Memory B cell (primary cell): ENCODE data around the gene KAT6B.
"Not testable (repeated sequence)": the region's sequence is repeated elsewhere in the genome, so short reads cannot be mapped to it uniquely, and the experiment has no call there.

Experiments used
- ATAC-seq: fragments of 150-1000 bp; cut with Tn5 transposase; 2 replicates; pipeline ENCODE4 v1.10.0; 2021; ENCODE audit warnings: low read depth, mild to moderate bottlenecking, moderate library complexity
- DNase-seq, 2 donors: peaks; one replicate each; pipeline ENCODE4 v3.0.0; 2022; ENCODE audit warnings: low spot score in 2 of 2
- H3K27ac Mint-ChIP-seq: one replicate; pipeline ENCODE4 v1.8.0; 2022; ENCODE audit warnings: mild to moderate bottlenecking, moderate library complexity, mixed read lengths
- H3K27me3 Mint-ChIP-seq: one replicate; pipeline ENCODE4 v1.8.0; 2022; ENCODE audit warnings: mixed read lengths
- H3K36me3 Mint-ChIP-seq: one replicate; pipeline ENCODE4 v1.8.0; 2022; ENCODE audit warnings: mild to moderate bottlenecking, mixed read lengths
- H3K4me1 Mint-ChIP-seq: one replicate; pipeline ENCODE4 v1.8.0; 2022; ENCODE audit warnings: mixed read lengths
- H3K4me3 Mint-ChIP-seq: one replicate; pipeline ENCODE4 v1.8.0; 2022; ENCODE audit warnings: mild to moderate bottlenecking, moderate library complexity, mixed read lengths
- H3K9me3 Mint-ChIP-seq: one replicate; pipeline ENCODE4 v1.8.0; 2022; ENCODE audit warnings: mixed read lengths

KAT6B gene

GRCh38 chr10:74877054-74877453 is 50.7 kb downstream of the KAT6B start:
- not testable (repeated sequence) for H3K27ac Mint-ChIP-seq
- peaks cover 30% of the 10 kb centered on the region for H3K4me1 Mint-ChIP-seq

GRCh38 chr10:74877898-74878297 is 51.5 kb downstream of the KAT6B start:
- Mint-ChIP-seq H3K4me3 (no peak overlapping the region), H3K36me3 (peaks cover 4% of the 10 kb centered on the region), H3K9me3 (no peaks in the 10 kb centered on the region), H3K27ac (no peak overlapping the region), H3K27me3 (no peaks in the 10 kb centered on the region), H3K4me1 (peaks cover 31% of the 10 kb centered on the region)
- DNase-seq (no peak), ATAC-seq (no peak)

More at GRCh38 chr10:74877054-74877453, 50.7 kb downstream of the KAT6B start:
- not testable (repeated sequence) for H3K4me3 Mint-ChIP-seq, ATAC-seq, H3K36me3 Mint-ChIP-seq, DNase-seq, H3K9me3 Mint-ChIP-seq, H3K27me3 Mint-ChIP-seq

GRCh38 chr10:74880041-74880440 is 53.6 kb downstream of the KAT6B start:
- H3K36me3 Mint-ChIP-seq: peaks cover 4% of the 10 kb centered on the region
- H3K9me3 Mint-ChIP-seq: no peaks in the 10 kb centered on the region
- ATAC-seq (no peak), DNase-seq (no peak)
- H3K27ac Mint-ChIP-seq: no peak overlapping the region
- H3K4me3 Mint-ChIP-seq: no peak overlapping the region
- H3K4me1 Mint-ChIP-seq: peaks cover 18% of the 10 kb centered on the region
- no peaks in the 10 kb centered on the region for H3K27me3 Mint-ChIP-seq

- Mint-ChIP-seq H3K27ac (no peak overlapping the region), H3K9me3 (no peaks in the 10 kb centered on the region), H3K36me3 (peaks cover 2% of the 10 kb centered on the region), H3K4me3 (no peak overlapping the region), H3K27me3 (no peaks in the 10 kb centered on the region), H3K4me1 (peaks cover 14% of the 10 kb centered on the region)
- no peak for ATAC-seq
- no peak for DNase-seq
Measured at GRCh38 chr10:74881253-74881884, 55.0 kb downstream of the KAT6B start.

GRCh38 chr10:74882427-74882826 is 56.0 kb downstream of the KAT6B start:
- H3K9me3 Mint-ChIP-seq: no peaks in the 10 kb centered on the region
- peaks cover 22% of the 10 kb centered on the region for H3K4me1 Mint-ChIP-seq

GRCh38 chr10:74882831-74883230 is 56.4 kb downstream of the KAT6B start:
- Mint-ChIP-seq H3K4me3 (no peak overlapping the region), H3K27ac (peak overlapping the region; percentile 17), H3K36me3 (peaks cover 2% of the 10 kb centered on the region), H3K9me3 (no peaks in the 10 kb centered on the region), H3K27me3 (no peaks in the 10 kb centered on the region), H3K4me1 (peaks cover 22% of the 10 kb centered on the region)
- DNase-seq (no peak), ATAC-seq (no peak)

More at GRCh38 chr10:74882427-74882826, 56.0 kb downstream of the KAT6B start:
- DNase-seq (no peak), ATAC-seq (no peak)
- H3K27me3 Mint-ChIP-seq: no peaks in the 10 kb centered on the region
- peaks cover 2% of the 10 kb centered on the region for H3K36me3 Mint-ChIP-seq
- peak overlapping the region; percentile 17 for H3K27ac Mint-ChIP-seq
- H3K4me3 Mint-ChIP-seq: no peak overlapping the region

GRCh38 chr10:74883428-74883827 is 57.0 kb downstream of the KAT6B start:
- Mint-ChIP-seq H3K36me3 (peaks cover 2% of the 10 kb centered on the region), H3K4me1 (peaks cover 22% of the 10 kb centered on the region), H3K9me3 (no peaks in the 10 kb centered on the region), H3K4me3 (no peak overlapping the region), H3K27me3 (no peaks in the 10 kb centered on the region), H3K27ac (peak overlapping the region; percentile 17)
- no peak for ATAC-seq
- no peak for DNase-seq

GRCh38 chr10:74887614-74888284 is 61.3 kb downstream of the KAT6B start:
- DNase-seq (no peak), ATAC-seq (no peak)
- Mint-ChIP-seq H3K4me3 (no peak overlapping the region), H3K36me3 (peaks cover 6% of the 10 kb centered on the region), H3K9me3 (no peaks in the 10 kb centered on the region), H3K27ac (no peak overlapping the region), H3K4me1 (peaks cover 27% of the 10 kb centered on the region), H3K27me3 (no peaks in the 10 kb centered on the region)

GRCh38 chr10:74888962-74889661 is 62.7 kb downstream of the KAT6B start:
- ATAC-seq (no peak), DNase-seq (no peak)
- H3K36me3 Mint-ChIP-seq: peaks cover 8% of the 10 kb centered on the region
- H3K27me3 Mint-ChIP-seq: no peaks in the 10 kb centered on the region
- peaks cover 23% of the 10 kb centered on the region for H3K4me1 Mint-ChIP-seq
- no peak overlapping the region for H3K4me3 Mint-ChIP-seq
- H3K9me3 Mint-ChIP-seq: no peaks in the 10 kb centered on the region
- peak overlapping the region; percentile 35 for H3K27ac Mint-ChIP-seq

GRCh38 chr10:74889662-74889998 is 63.2 kb downstream of the KAT6B start:
- DNase-seq: no peak
- H3K4me1 Mint-ChIP-seq: peaks cover 23% of the 10 kb centered on the region
- no peak overlapping the region for H3K4me3 Mint-ChIP-seq
- H3K27ac Mint-ChIP-seq: peak overlapping the region; percentile 35
- H3K36me3 Mint-ChIP-seq: peaks cover 8% of the 10 kb centered on the region
- ATAC-seq: no peak
- no peaks in the 10 kb centered on the region for H3K27me3 Mint-ChIP-seq
- H3K9me3 Mint-ChIP-seq: no peaks in the 10 kb centered on the region

GRCh38 chr10:74890460-74890859 is 64.1 kb downstream of the KAT6B start:
- H3K27me3 Mint-ChIP-seq: no peaks in the 10 kb centered on the region
- no peak overlapping the region for H3K4me3 Mint-ChIP-seq
- H3K36me3 Mint-ChIP-seq: peaks cover 8% of the 10 kb centered on the region
- no peak for DNase-seq
- ATAC-seq: no peak
- H3K9me3 Mint-ChIP-seq: no peaks in the 10 kb centered on the region
- H3K4me1 Mint-ChIP-seq: peaks cover 27% of the 10 kb centered on the region
- H3K27ac Mint-ChIP-seq: no peak overlapping the region

- Mint-ChIP-seq H3K27ac (no peak overlapping the region), H3K4me3 (no peak overlapping the region), H3K4me1 (peaks cover 32% of the 10 kb centered on the region), H3K9me3 (no peaks in the 10 kb centered on the region), H3K27me3 (no peaks in the 10 kb centered on the region), H3K36me3 (peaks cover 8% of the 10 kb centered on the region)
- DNase-seq (no peak), ATAC-seq (no peak)
Measured at GRCh38 chr10:74891053-74891452, 64.7 kb downstream of the KAT6B start.

- Mint-ChIP-seq H3K4me3 (no peak overlapping the region), H3K9me3 (no peaks in the 10 kb centered on the region), H3K27me3 (no peaks in the 10 kb centered on the region), H3K27ac (peak overlapping the region; percentile 59), H3K36me3 (peaks cover 8% of the 10 kb centered on the region), H3K4me1 (peaks cover 30% of the 10 kb centered on the region)
- no peak for ATAC-seq
- no peak for DNase-seq
Measured at GRCh38 chr10:74892839-74893238, 66.4 kb downstream of the KAT6B start.

GRCh38 chr10:74893329-74893728 is 66.9 kb downstream of the KAT6B start:
- H3K27me3 Mint-ChIP-seq, DNase-seq, H3K36me3 Mint-ChIP-seq, H3K4me3 Mint-ChIP-seq, ATAC-seq, H3K9me3 Mint-ChIP-seq: not testable (repeated sequence)
- Mint-ChIP-seq H3K4me1 (peaks cover 34% of the 10 kb centered on the region), H3K27ac (peak overlapping the region; percentile 59)
